Neural cell (in vitro differentiated cells): ENCODE results near the gene IFITM10. TPM values are rescaled to one million over a fixed set of nuclear protein-coding genes. Genes with fewer than 3 reads are reported as not detected.

Experiments
- H2AFZ ChIP-seq: fragments of 200-600, 300-800 bp; sonication (generic), shearing (Covaris generic); 2 replicates; pipeline ENCODE4 v1.6.0; 2014; ENCODE audit warnings: low read depth, mild to moderate bottlenecking, antibody characterized with exemption, low read length, moderate library complexity
- H3F3A ChIP-seq: fragments of 200-600 bp; shearing (Covaris generic); 2 replicates; pipeline ENCODE4 v1.6.1; 2016; ENCODE audit warnings: mild to moderate bottlenecking, moderate library complexity, mixed read lengths, antibody characterized with exemption, low read length; ENCODE audit not compliant: insufficient read depth, poor library complexity, severe bottlenecking
- H3K27ac ChIP-seq: fragments of 200-600, 300-800 bp; sonication (generic), shearing (Covaris generic); 2 replicates; pipeline ENCODE4 v1.5.1; 2014; ENCODE audit warnings: mild to moderate bottlenecking, low read length, moderate library complexity
- H3K27me3 ChIP-seq: fragments of 300-800, 200-600 bp; sonication (generic), shearing (Covaris generic); 2 replicates; pipeline ENCODE4 v1.6.0; 2014; ENCODE audit warnings: mild to moderate bottlenecking, low read depth, low read length, moderate library complexity; ENCODE audit not compliant: insufficient read depth
- H3K36me3 ChIP-seq: fragments of 300-800, 200-600 bp; sonication (generic), shearing (Covaris generic); 2 replicates; pipeline ENCODE4 v1.5.1; 2014; ENCODE audit warnings: mild to moderate bottlenecking, antibody characterized with exemption, low read length, moderate library complexity; ENCODE audit not compliant: insufficient read depth
- H3K4me2 ChIP-seq: fragments of 300-800, 200-600 bp; sonication (generic), shearing (Covaris generic); 2 replicates; pipeline ENCODE4 v1.6.0; 2014; ENCODE audit warnings: mild to moderate bottlenecking, low read length
- H3K4me3 ChIP-seq: fragments of 300-800, 200-600 bp; sonication (generic), shearing (Covaris generic); 2 replicates; pipeline ENCODE4 v1.5.1; 2014; ENCODE audit warnings: mild to moderate bottlenecking, low read length, moderate library complexity
- H3K79me2 ChIP-seq: fragments of 200-600 bp; shearing (Covaris generic); replicated peaks from 2 replicates; pipeline ENCODE4 v1.6.0; 2014; ENCODE audit warnings: mild to moderate bottlenecking, low read length, moderate library complexity; ENCODE audit not compliant: insufficient read depth
- H3K9ac ChIP-seq: fragments of 300-800, 200-600 bp; sonication (generic), shearing (Covaris generic); 2 replicates; pipeline ENCODE4 v1.6.1; 2016; ENCODE audit warnings: mild to moderate bottlenecking, low read length, mixed read lengths
- H3K9me2 ChIP-seq: fragments of 200-600 bp; shearing (Covaris generic); 2 replicates; pipeline ENCODE4 v1.6.1; 2016; ENCODE audit warnings: mild to moderate bottlenecking, low read length, mixed read lengths; ENCODE audit not compliant: insufficient read depth
- H3K9me3 ChIP-seq: fragments of 200-600, 300-800 bp; sonication (generic), shearing (Covaris generic); 2 replicates; pipeline ENCODE4 v1.6.1; 2016; ENCODE audit warnings: mild to moderate bottlenecking, mixed run types, low read length, moderate library complexity, mixed read lengths
- H4K20me1 ChIP-seq: fragments of 200-600 bp; shearing (Covaris generic); 2 replicates; pipeline ENCODE4 v1.6.1; 2016; ENCODE audit warnings: mild to moderate bottlenecking, mixed run types; ENCODE audit not compliant: insufficient read depth
- EZH2 ChIP-seq: fragments of 200-600, 300-800 bp; shearing (Covaris generic), sonication (generic); IDR thresholded peaks from 2 replicates; pipeline ENCODE4 v1.6.1; 2014; ENCODE audit warnings: antibody characterized with exemption, low read length, borderline replicate concordance, mild to moderate bottlenecking; ENCODE audit not compliant: insufficient read depth, poor library complexity, severe bottlenecking
- MXI1 ChIP-seq: fragments of 450-650 bp; conservative IDR thresholded peaks from 2 replicates; pipeline ENCODE4 v1.6.1; 2014; ENCODE audit warnings: antibody characterized with exemption, mild to moderate bottlenecking; ENCODE audit not compliant: poor library complexity, severe bottlenecking
- POLR2AphosphoS5 ChIP-seq: IDR thresholded peaks from 2 replicates; pipeline ENCODE4 v1.6.1; 2012
- RAD21 ChIP-seq: fragments of 450-650 bp; conservative IDR thresholded peaks from 2 replicates; pipeline ENCODE4 v1.6.1; 2014; ENCODE audit warnings: antibody characterized with exemption, mild to moderate bottlenecking, moderate library complexity
- SMC3 ChIP-seq: fragments of 450-650 bp; conservative IDR thresholded peaks from 2 replicates; pipeline ENCODE4 v1.6.1; 2014; ENCODE audit warnings: antibody characterized with exemption, mild to moderate bottlenecking, moderate library complexity; ENCODE audit not compliant: poor library complexity
- TAF1 ChIP-seq: IDR thresholded peaks from 2 replicates; pipeline ENCODE4 v1.6.1; 2012; ENCODE audit warnings: low read depth
- polyA plus RNA-seq: library from polyadenylated mRNA; depleted of rRNA; stranded (reverse); fragments of >200 nt; gene quantifications from 2 replicates; pipeline ENCODE4 v1.2.3, GENCODE V29; 2014
- TF ChIP-seq, protein P1 (sequence below): IDR thresholded peaks from 2 replicates; pipeline ENCODE4 v1.6.1; 2012; ENCODE audit warnings: borderline replicate concordance
- TF ChIP-seq, protein P2 (sequence below): fragments of 450-650 bp; IDR thresholded peaks from 2 replicates; pipeline ENCODE4 v1.5.1; 2014; ENCODE audit warnings: antibody characterized with exemption, mild to moderate bottlenecking, moderate library complexity; ENCODE audit not compliant: poor library complexity, severe bottlenecking

The IFITM10 gene
- polyA plus RNA-seq, 1 donor from 2014 or later = 1.1 TPM

DNA sequence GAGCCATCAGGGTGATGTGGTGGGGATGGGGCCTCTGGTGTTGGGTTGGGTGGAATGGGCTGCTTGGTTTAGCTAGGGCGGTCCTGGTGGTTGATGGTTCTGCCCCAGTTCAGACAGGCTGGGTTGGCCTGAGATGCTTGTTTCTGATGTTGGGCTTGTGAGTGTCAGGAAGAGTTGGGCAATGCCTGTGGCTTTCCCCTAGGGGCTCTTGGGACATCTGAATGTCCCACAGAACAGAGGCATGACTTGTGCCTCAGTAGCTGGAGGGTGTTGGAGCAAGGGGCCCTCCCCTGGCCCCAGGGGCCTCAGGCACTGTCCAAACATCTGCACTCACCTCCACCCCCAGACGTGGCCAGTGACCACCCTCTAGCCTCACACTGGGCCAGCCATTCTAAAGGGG, 27.3 kb upstream of the IFITM10 start:
- H3K27ac ChIP-seq = no peak overlapping the region
- no peak overlapping the region for H3K4me3 ChIP-seq
- no peaks in the 10 kb centered on the region for H3K9me2 ChIP-seq
- H3K36me3 ChIP-seq = no peaks in the 10 kb centered on the region
- no peak overlapping the region for H2AFZ ChIP-seq
- H3K9ac ChIP-seq = no peak overlapping the region
- H3F3A ChIP-seq = no peaks in the 10 kb centered on the region
- TF ChIP-seq, protein P1, sequence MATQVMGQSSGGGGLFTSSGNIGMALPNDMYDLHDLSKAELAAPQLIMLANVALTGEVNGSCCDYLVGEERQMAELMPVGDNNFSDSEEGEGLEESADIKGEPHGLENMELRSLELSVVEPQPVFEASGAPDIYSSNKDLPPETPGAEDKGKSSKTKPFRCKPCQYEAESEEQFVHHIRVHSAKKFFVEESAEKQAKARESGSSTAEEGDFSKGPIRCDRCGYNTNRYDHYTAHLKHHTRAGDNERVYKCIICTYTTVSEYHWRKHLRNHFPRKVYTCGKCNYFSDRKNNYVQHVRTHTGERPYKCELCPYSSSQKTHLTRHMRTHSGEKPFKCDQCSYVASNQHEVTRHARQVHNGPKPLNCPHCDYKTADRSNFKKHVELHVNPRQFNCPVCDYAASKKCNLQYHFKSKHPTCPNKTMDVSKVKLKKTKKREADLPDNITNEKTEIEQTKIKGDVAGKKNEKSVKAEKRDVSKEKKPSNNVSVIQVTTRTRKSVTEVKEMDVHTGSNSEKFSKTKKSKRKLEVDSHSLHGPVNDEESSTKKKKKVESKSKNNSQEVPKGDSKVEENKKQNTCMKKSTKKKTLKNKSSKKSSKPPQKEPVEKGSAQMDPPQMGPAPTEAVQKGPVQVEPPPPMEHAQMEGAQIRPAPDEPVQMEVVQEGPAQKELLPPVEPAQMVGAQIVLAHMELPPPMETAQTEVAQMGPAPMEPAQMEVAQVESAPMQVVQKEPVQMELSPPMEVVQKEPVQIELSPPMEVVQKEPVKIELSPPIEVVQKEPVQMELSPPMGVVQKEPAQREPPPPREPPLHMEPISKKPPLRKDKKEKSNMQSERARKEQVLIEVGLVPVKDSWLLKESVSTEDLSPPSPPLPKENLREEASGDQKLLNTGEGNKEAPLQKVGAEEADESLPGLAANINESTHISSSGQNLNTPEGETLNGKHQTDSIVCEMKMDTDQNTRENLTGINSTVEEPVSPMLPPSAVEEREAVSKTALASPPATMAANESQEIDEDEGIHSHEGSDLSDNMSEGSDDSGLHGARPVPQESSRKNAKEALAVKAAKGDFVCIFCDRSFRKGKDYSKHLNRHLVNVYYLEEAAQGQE = no peak
- TF ChIP-seq MXI1 = no peak
- TF ChIP-seq SMC3 = no peak
- TF ChIP-seq EZH2 = no peak
- no peak for TF ChIP-seq POLR2AphosphoS5
- TF ChIP-seq, protein P2, sequence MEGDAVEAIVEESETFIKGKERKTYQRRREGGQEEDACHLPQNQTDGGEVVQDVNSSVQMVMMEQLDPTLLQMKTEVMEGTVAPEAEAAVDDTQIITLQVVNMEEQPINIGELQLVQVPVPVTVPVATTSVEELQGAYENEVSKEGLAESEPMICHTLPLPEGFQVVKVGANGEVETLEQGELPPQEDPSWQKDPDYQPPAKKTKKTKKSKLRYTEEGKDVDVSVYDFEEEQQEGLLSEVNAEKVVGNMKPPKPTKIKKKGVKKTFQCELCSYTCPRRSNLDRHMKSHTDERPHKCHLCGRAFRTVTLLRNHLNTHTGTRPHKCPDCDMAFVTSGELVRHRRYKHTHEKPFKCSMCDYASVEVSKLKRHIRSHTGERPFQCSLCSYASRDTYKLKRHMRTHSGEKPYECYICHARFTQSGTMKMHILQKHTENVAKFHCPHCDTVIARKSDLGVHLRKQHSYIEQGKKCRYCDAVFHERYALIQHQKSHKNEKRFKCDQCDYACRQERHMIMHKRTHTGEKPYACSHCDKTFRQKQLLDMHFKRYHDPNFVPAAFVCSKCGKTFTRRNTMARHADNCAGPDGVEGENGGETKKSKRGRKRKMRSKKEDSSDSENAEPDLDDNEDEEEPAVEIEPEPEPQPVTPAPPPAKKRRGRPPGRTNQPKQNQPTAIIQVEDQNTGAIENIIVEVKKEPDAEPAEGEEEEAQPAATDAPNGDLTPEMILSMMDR = no peak
- no peak for TF ChIP-seq TAF1
- TF ChIP-seq RAD21 = no peak
- no peak overlapping the region for H3K4me2 ChIP-seq
- H3K27me3 ChIP-seq = no peaks in the 10 kb centered on the region
- H3K79me2 ChIP-seq = no peaks in the 10 kb centered on the region
- H4K20me1 ChIP-seq = no peaks in the 10 kb centered on the region
- H3K9me3 ChIP-seq = no peaks in the 10 kb centered on the region

DNA sequence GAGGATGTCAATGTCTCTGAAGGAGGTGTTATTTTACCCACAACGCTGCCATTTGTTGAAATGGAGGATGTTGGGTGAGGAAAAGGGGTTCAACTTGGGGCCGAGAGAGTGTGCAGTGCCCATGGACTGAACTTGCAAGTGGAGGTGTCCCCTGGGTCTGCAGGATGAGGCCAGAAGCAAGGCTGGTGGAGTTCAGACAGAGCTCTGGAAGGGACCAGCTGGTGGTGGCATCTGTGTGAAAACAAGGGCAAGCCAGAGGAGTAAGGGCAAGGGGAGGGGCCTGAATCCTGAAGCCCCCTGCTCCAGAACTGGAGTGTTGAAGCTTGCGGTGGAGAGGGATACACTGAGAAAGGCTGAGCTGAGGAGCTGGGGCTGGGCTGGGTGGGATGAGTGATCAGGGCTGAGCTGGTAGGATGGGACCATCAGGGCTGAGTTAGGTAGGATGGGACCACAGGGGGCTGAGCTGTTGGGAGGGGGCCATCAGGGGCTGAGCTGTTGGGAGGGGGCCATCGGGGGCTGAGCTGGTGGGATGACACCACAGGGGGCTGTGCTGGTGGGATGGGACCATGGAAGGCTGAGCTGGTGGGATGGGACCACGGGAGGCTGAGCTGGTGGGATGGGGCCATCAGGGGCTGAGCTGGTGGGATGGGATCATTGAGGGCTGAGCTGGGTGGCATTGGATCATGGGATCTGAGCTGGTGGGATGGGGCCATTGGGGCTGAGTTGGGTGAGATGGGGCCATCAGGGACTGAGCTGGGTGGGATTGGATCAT, 26.7 kb upstream of the IFITM10 start:
- TF ChIP-seq, protein P1 = no peak
- TF ChIP-seq RAD21 (no peak), EZH2 (no peak), TAF1 (no peak)
- Histone ChIP-seq H3K79me2 (no peaks in the 10 kb centered on the region), H3K9me2 (no peaks in the 10 kb centered on the region), H3K36me3 (no peaks in the 10 kb centered on the region), H2AFZ (no peak overlapping the region), H3K27me3 (no peaks in the 10 kb centered on the region), H3K4me3 (no peak overlapping the region), H3K4me2 (no peak overlapping the region), H4K20me1 (no peaks in the 10 kb centered on the region), H3K9me3 (no peaks in the 10 kb centered on the region), H3F3A (no peaks in the 10 kb centered on the region), H3K9ac (no peak overlapping the region), H3K27ac (no peak overlapping the region)
